ENCODE data around the gene RPIA.
"Not testable (repeated sequence)": the region's sequence is repeated elsewhere in the genome, so short reads cannot be mapped to it uniquely, and the experiment has no call there.

RPIA gene

DNA sequence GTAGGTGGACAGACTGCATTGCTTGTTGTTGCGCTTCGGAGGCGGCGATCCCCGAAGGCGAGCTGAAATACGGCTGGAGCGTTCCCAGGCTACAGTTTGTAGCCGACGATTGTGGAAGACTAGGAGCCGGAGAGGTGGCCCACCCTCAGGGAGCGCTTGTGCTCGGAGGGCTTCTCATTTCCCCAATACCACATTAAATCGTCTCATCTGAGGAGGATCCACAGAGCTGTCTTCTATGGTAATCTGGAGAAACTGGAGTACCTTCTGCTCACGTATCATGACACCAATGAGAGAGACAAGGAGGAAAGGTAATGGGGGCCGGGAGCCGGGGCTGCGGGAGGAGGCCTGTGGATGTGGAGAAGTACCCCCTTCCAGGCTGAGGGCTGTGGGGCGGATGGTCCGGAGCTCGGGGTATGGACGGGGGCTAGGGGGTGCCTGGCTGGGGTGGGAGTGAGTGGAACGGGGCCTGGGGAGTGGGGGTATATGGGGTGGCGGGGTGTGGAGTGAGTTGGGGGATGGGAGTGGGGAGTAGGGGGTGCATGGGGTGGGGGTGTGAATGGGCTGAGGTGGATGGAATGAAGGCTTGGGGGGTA, 74.5 kb downstream of the RPIA start:
- H3K27ac ChIP-seq (ENCODE audit: low read depth, low read length, severe bottlenecking); H3K36me3 ChIP-seq (ENCODE audit: control insufficient read depth, insufficient read depth, low read length); H3K4me1 ChIP-seq (ENCODE audit: control insufficient read depth, insufficient read depth, low read length, poor library complexity, severe bottlenecking); H3K9me3 ChIP-seq (ENCODE audit: control insufficient read depth, low read length): not testable (repeated sequence)
- H3K4me3 ChIP-seq (ENCODE audit: extremely low read depth, insufficient read depth, low read length, poor library complexity, severe bottlenecking) = peak overlapping the region; percentile 34
- WGBS, 2 experiments (ENCODE audit: insufficient coverage in 2 of 2) = 6 to 24% methylated on average over 9 to 15 of the region's 24 CpGs

DNA sequence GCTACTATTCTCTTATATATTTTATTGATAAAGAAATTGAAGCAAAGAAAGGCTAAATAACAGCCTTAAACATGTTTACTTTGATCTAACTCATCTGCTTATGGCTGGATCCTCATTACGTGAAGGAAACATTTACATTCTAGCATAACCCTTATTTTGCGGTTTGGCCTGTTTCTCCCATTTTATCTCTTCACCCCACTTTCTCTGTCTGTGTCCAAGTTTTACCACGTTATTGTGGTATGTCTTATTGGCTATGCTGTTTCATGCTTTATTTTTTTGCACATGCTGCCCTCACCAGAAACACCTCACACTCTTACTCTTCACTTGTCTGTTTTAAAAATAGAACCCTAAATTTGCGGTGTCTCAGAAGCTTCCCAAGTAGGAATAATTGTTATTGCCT, 78.5 kb downstream of the RPIA start:
- no peaks in the 10 kb centered on the region for H3K36me3 ChIP-seq (ENCODE audit: control insufficient read depth, insufficient read depth, low read length)
- H3K4me3 ChIP-seq (ENCODE audit: extremely low read depth, insufficient read depth, low read length, poor library complexity, severe bottlenecking) = no peak overlapping the region
- H3K27ac ChIP-seq (ENCODE audit: low read depth, low read length, severe bottlenecking) = no peak overlapping the region
- H3K4me1 ChIP-seq (ENCODE audit: control insufficient read depth, insufficient read depth, low read length, poor library complexity, severe bottlenecking) = no peaks in the 10 kb centered on the region
- 83 to 100% methylated on average over 1 to 2 of the region's 4 CpGs for WGBS, 2 experiments (ENCODE audit: insufficient coverage in 2 of 2)
- H3K9me3 ChIP-seq (ENCODE audit: control insufficient read depth, low read length) = no peaks in the 10 kb centered on the region

DNA sequence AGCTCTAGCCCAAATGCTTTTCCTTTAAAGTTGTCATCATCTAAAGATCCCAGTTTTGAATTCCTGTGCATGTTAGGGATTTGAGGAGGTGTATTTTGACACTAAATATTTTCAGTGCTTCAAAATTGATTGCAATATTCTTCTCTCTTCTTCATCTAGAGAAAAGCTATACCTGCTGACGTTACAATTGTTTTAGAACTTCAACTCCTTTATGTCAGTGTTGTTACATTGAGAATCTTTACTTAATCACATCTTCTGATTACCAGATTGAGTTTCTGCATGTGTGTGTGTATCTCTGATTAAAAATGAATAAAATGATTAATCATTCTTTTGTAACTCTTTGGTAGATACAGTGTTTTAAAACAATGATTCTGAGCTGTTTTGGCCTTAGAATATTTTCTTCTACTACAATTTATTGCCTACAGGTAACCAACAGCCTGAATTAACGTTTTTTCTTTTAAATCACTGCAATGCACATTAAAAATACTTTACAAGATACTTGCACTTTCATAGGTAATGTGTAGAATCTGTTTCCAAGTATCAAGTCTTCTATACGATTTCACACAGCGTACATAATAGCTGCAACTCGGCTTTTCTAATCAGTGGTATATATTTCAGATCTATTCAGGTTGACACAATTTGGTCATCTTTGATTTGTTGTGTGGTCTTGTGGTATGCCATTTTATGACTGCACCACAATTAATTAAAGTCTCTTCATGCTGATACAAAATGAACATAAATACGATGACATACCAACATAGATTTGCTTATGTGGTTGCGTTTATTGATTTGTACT, 82.0 kb downstream of the RPIA start:
- 57 to 61% methylated on average over 3 to 4 of the region's 7 CpGs for WGBS, 2 experiments (ENCODE audit: insufficient coverage in 2 of 2)
- H3K27ac ChIP-seq (ENCODE audit: low read depth, low read length, severe bottlenecking); H3K36me3 ChIP-seq (ENCODE audit: control insufficient read depth, insufficient read depth, low read length): not testable (repeated sequence)

GRCh38 chr2:88789213-88789612, 97.7 kb downstream of the RPIA start:
- H3K9me3 ChIP-seq (ENCODE audit: control insufficient read depth, low read length); H3K4me1 ChIP-seq (ENCODE audit: control insufficient read depth, insufficient read depth, low read length, poor library complexity, severe bottlenecking); H3K27ac ChIP-seq (ENCODE audit: low read depth, low read length, severe bottlenecking); H3K4me3 ChIP-seq (ENCODE audit: extremely low read depth, insufficient read depth, low read length, poor library complexity, severe bottlenecking); H3K36me3 ChIP-seq (ENCODE audit: control insufficient read depth, insufficient read depth, low read length): not testable (repeated sequence)
- WGBS, 2 experiments (ENCODE audit: insufficient coverage in 2 of 2) = 80% methylated on average over 1 of the region's 2 CpGs; no CpG with 5 or more reads in 1 of the 2 experiments

More for the DNA sequence above, 82.0 kb downstream of the RPIA start:
- H3K9me3 ChIP-seq (ENCODE audit: control insufficient read depth, low read length); H3K4me3 ChIP-seq (ENCODE audit: extremely low read depth, insufficient read depth, low read length, poor library complexity, severe bottlenecking); H3K4me1 ChIP-seq (ENCODE audit: control insufficient read depth, insufficient read depth, low read length, poor library complexity, severe bottlenecking): not testable (repeated sequence)

- not testable (repeated sequence) for H3K4me3 ChIP-seq (ENCODE audit: extremely low read depth, insufficient read depth, low read length, poor library complexity, severe bottlenecking); H3K27ac ChIP-seq (ENCODE audit: low read depth, low read length, severe bottlenecking); H3K36me3 ChIP-seq (ENCODE audit: control insufficient read depth, insufficient read depth, low read length); H3K4me1 ChIP-seq (ENCODE audit: control insufficient read depth, insufficient read depth, low read length, poor library complexity, severe bottlenecking); H3K9me3 ChIP-seq (ENCODE audit: control insufficient read depth, low read length)
- no CpG with 5 or more reads among the region's 2 CpGs for WGBS, 2 experiments (ENCODE audit: insufficient coverage in 2 of 2)
Measured at GRCh38 chr2:88795932-88796331, 104.5 kb downstream of the RPIA start.

DNA sequence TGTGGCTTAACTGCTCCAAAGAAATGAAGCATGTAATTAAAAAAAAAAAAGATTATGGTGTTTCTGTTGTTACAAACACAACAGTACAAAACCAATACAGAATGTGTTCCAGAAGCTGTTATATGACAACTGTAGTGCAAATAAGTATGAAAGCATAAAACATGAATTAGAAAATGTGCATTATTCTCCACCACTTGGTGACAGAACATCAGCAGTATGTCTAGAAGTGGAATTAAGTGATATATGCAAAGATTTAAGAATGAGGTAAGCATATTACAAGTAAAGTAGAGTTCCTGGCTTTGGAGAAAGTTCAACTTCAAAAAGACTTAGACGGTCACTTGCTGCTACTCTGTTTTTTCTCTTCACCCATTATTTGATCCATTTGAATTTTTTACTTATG, 105.0 kb downstream of the RPIA start:
- H3K4me1 ChIP-seq (ENCODE audit: control insufficient read depth, insufficient read depth, low read length, poor library complexity, severe bottlenecking); H3K4me3 ChIP-seq (ENCODE audit: extremely low read depth, insufficient read depth, low read length, poor library complexity, severe bottlenecking); H3K9me3 ChIP-seq (ENCODE audit: control insufficient read depth, low read length); H3K36me3 ChIP-seq (ENCODE audit: control insufficient read depth, insufficient read depth, low read length); H3K27ac ChIP-seq (ENCODE audit: low read depth, low read length, severe bottlenecking): not testable (repeated sequence)
- no CpG with 5 or more reads among the region's 1 CpG for WGBS, 2 experiments (ENCODE audit: insufficient coverage in 2 of 2)

- H3K4me1 ChIP-seq (ENCODE audit: control insufficient read depth, insufficient read depth, low read length, poor library complexity, severe bottlenecking); H3K27ac ChIP-seq (ENCODE audit: low read depth, low read length, severe bottlenecking); H3K36me3 ChIP-seq (ENCODE audit: control insufficient read depth, insufficient read depth, low read length); H3K9me3 ChIP-seq (ENCODE audit: control insufficient read depth, low read length); H3K4me3 ChIP-seq (ENCODE audit: extremely low read depth, insufficient read depth, low read length, poor library complexity, severe bottlenecking): not testable (repeated sequence)
- WGBS, 2 experiments (ENCODE audit: insufficient coverage in 2 of 2) = no CpG with 5 or more reads among the region's 1 CpG
Measured at GRCh38 chr2:88797164-88797563, 105.7 kb downstream of the RPIA start.

Data from mesodermal cell (in vitro differentiated cells).